CD4-positive, alpha-beta T cell (primary cell): Measurements from ENCODE around the gene HOXA11. TPM values are rescaled to one million over a fixed set of nuclear protein-coding genes. Genes with fewer than 3 reads are reported as not detected.
A peak's percentile ranks its signal among the peaks of the same experiment; 100 is the strongest.

Experiments
- ATAC-seq: fragments of 200-7000 bp; cut with Tn5 transposase; one replicate; pipeline ENCODE4 v1.10.0; 2022; ENCODE audit warnings: mild to moderate bottlenecking; ENCODE audit not compliant: poor library complexity
- CTCF ChIA-PET: fragments of 350-600 bp; sonication (Branson Sonifier 250); formaldehyde crosslinking; loops from one replicate; lab custom pipeline; 2021; ENCODE audit warnings: antibody characterized with exemption, inconsistent platforms; lab: Charles Lee
- POLR2A ChIA-PET: fragments of 350-600 bp; sonication (Branson Sonifier 250); formaldehyde crosslinking; loops from one replicate; lab custom pipeline; 2021; ENCODE audit warnings: antibody characterized with exemption, inconsistent platforms; lab: Charles Lee
- DNase-seq, 14 experiments: peaks; one replicate each; pipeline ENCODE4 v3.0.0-alpha.2; 2013 to 2020; ENCODE audit warnings: mixed read lengths in 2 of 14
- H3K27ac ChIP-seq, 2 donors: one replicate each; pipeline versions ENCODE4 v1.5.1 to v1.7.0; 2013; ENCODE audit warnings: low read length in 2 of 2, low read depth in 1 of 2, mild to moderate bottlenecking in 1 of 2
- H3K27me3 ChIP-seq, 2 experiments: 1 replicate in 1 of 2; 2 replicates in 1 of 2; pipeline versions ENCODE4 v1.6.1 to v1.7.0; 2013; ENCODE audit warnings: low read length in 2 of 2, control low read depth in 1 of 2, mild to moderate bottlenecking in 1 of 2, moderate library complexity in 1 of 2; ENCODE audit not compliant: insufficient read depth in 2 of 2, control insufficient read depth in 1 of 2
- H3K36me3 ChIP-seq: one replicate; pipeline ENCODE4 v1.6.1; 2013; ENCODE audit warnings: low read length, control low read depth; ENCODE audit not compliant: insufficient read depth
- H3K4me1 ChIP-seq: one replicate; pipeline ENCODE4 v1.6.1; 2013; ENCODE audit warnings: low read length, control low read depth; ENCODE audit not compliant: insufficient read depth
- H3K4me3 ChIP-seq: one replicate; pipeline ENCODE4 v1.5.1; 2013; ENCODE audit warnings: mild to moderate bottlenecking, low read length, moderate library complexity
- H3K9me3 ChIP-seq, 2 experiments: 1 replicate in 1 of 2; 2 replicates in 1 of 2; pipeline versions ENCODE4 v1.6.1 to v1.7.0; 2013; ENCODE audit warnings: low read length in 2 of 2, mild to moderate bottlenecking in 2 of 2, control low read depth in 1 of 2, moderate library complexity in 1 of 2; ENCODE audit not compliant: control insufficient read depth in 1 of 2, insufficient read depth in 1 of 2
- H3K27ac Mint-ChIP-seq: one replicate; pipeline ENCODE4 v1.8.0; 2020; ENCODE audit warnings: mixed read lengths
- H3K27me3 Mint-ChIP-seq: one replicate; pipeline ENCODE4 v1.8.0; 2021; ENCODE audit warnings: mixed read lengths
- H3K36me3 Mint-ChIP-seq: one replicate; pipeline ENCODE4 v1.8.0; 2021; ENCODE audit warnings: low read depth, mixed read lengths
- H3K4me1 Mint-ChIP-seq: one replicate; pipeline ENCODE4 v1.8.0; 2021; ENCODE audit warnings: low read depth, mixed read lengths
- H3K4me3 Mint-ChIP-seq: one replicate; pipeline ENCODE4 v1.8.0; 2020; ENCODE audit warnings: mild to moderate bottlenecking, mixed read lengths
- H3K9me3 Mint-ChIP-seq: one replicate; pipeline ENCODE4 v1.8.0; 2020; ENCODE audit warnings: mixed read lengths
- intact Hi-C, 2 experiments: fragments of 100-400 bp; cut with DNase I in 1 of 2; cut with micrococcal nuclease in 1 of 2; formaldehyde crosslinking; loops; one replicate each; pipeline versions ENCODE4 v1.15.1 to v1.9.0; 2023 to 2025; cut with DNase I, micrococcal nuclease
- total RNA-seq, 174 experiments: library from RNA in 2 of 174; stranded (reverse) in 2 of 174; gene quantifications; one replicate each; pipeline ENCODE4 v1.2.3 and lab custom pipeline; 2021 to 2026
- TF ChIP-seq, protein P1 (sequence below): fragments of 200-600 bp; IDR thresholded peaks from one replicate; pipeline ENCODE4 v1.8.0; 2022; ENCODE audit warnings: antibody characterized with exemption, mild to moderate bottlenecking

HOXA11 gene
- total RNA-seq, 2 experiments from 2014 or later: not detected

DNA sequence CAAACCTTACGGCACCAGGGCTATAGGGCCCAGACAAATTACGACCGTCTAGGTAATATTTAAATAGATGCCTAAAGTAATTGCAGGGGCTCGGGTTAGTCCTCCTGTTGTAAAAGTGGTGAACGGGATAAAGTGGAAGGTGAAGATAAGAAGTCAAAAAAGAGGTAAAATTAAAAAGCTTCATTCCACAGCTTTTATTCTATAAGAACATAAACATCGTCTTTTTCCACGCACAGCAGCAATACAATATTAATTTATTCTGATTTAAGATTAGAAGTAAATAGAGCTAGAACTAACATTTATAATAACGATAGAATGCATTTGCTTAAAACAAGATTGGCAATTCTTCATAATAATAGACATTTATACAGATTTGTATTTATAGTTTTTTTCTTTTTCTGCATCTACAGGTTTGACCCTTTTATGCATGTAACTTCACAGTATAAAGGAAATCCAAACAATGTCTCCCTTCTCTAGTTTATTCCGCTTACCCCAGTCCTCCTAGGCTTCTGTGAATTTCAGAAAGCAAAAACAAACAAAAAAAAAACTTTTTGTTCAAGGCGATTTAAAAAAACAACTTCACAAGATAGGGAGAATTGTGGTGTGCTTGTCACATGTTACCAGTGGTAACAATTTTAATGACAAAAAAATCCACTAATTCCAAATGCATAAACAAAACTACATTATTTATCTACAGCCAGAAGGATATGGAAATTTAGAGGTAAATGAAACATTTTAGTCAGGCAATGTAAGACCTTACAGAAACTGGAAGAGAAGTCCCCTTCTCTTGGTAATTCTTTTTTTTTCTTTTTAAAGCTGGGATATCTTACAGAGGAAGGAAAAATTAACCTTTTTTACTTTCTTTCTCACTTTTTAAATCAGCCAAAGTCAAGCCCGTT lies 14.4 kb downstream of the HOXA11 start:
- TF ChIP-seq, protein P1, sequence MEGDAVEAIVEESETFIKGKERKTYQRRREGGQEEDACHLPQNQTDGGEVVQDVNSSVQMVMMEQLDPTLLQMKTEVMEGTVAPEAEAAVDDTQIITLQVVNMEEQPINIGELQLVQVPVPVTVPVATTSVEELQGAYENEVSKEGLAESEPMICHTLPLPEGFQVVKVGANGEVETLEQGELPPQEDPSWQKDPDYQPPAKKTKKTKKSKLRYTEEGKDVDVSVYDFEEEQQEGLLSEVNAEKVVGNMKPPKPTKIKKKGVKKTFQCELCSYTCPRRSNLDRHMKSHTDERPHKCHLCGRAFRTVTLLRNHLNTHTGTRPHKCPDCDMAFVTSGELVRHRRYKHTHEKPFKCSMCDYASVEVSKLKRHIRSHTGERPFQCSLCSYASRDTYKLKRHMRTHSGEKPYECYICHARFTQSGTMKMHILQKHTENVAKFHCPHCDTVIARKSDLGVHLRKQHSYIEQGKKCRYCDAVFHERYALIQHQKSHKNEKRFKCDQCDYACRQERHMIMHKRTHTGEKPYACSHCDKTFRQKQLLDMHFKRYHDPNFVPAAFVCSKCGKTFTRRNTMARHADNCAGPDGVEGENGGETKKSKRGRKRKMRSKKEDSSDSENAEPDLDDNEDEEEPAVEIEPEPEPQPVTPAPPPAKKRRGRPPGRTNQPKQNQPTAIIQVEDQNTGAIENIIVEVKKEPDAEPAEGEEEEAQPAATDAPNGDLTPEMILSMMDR: no peak
- H3K4me1 ChIP-seq: peaks cover 75% of the 10 kb centered on the region
- Mint-ChIP-seq H3K36me3 (peaks cover 2% of the 10 kb centered on the region), H3K9me3 (no peaks in the 10 kb centered on the region), H3K4me3 (peak overlapping the region; percentile 34), H3K4me1 (peaks cover 58% of the 10 kb centered on the region), H3K27me3 (peaks cover 84% of the 10 kb centered on the region), H3K27ac (no peak overlapping the region)
- ChIA-PET CTCF (interaction anchor here (0.9 to 2.2 kb wide), 7 partner anchors 9 to 1278 kb away, joined by 3 to 6 read pairs (median 3); partner anchors contain the start of genes HOXA11 and HOXA7), POLR2A (interaction anchor here (0.7 to 2.1 kb wide), 5 partner anchors 9 to 82 kb away, joined by 3 to 6 read pairs (median 3); no protein-coding TSS in a partner anchor)
- ATAC-seq (no peak), DNase-seq (no peak)
- H3K9me3 ChIP-seq: peaks cover 5 to 74% of the 10 kb centered on the region in 2 experiments
- intact Hi-C loops: loop anchor here (2.0 kb wide), 2 partner anchors 14 to 1314 kb away; partner anchors contain the start of gene HOXA11 (in 1 of the 2)
- no peak overlapping the region for H3K4me3 ChIP-seq
- no peak overlapping the region for H3K27ac ChIP-seq
- H3K27me3 ChIP-seq: peaks cover 87 to 100% of the 10 kb centered on the region in 2 experiments
- no peaks in the 10 kb centered on the region for H3K36me3 ChIP-seq

DNA sequence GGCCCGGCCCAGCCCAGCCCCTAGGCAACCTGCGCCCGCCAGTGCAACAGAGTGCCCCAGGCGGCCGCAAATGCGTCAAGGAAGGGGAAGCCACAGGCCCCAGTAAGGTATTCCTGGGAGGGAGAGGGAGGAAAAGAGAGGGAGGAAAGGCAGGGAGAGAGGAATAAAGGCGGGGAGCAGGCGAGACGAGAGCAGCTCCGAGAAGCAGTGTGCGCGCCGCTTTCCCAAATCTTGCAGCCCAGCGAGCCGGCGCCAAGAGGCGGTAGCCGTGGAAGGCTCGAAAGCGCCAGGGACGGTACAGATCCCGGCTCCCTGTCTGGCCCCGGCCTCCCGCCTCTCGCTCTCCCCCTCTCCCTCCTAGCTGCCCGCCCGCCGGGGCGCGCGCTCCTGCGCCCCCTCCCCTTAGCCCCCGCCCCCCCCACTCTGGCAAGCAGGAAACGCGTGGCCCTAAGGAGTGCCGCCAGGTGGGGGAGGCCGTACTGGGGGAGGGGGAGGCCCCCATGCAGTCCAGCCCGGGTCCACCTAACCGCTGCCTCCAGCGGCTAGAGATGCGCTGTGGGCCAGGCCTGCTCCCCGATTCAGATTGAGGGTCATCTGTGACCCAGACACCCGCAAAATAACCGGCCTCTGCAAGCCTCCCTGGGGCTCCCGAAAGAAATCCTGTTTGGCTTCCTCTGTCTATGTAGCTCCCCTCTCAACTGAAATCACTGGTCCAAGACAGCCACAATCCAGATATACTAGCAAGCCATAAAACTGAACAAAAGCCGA lies 15.2 kb downstream of the HOXA11 start:
- H3K4me3 Mint-ChIP-seq: peak overlapping the region; percentile 45
- Histone ChIP-seq H3K27ac (no peak overlapping the region), H3K4me3 (no peak overlapping the region), H3K4me1 (peaks cover 83% of the 10 kb centered on the region), H3K36me3 (no peaks in the 10 kb centered on the region), H3K9me3 (peaks cover 5 to 75% of the 10 kb centered on the region in 2 experiments), H3K27me3 (peaks cover 87 to 100% of the 10 kb centered on the region in 2 experiments)
- ATAC-seq: no peak
- CTCF ChIA-PET: interaction anchor here (0.9 to 2.2 kb wide), 7 partner anchors 9 to 1277 kb away, joined by 3 to 6 read pairs (median 3); partner anchors contain the start of genes HOXA11 and HOXA7
- DNase-seq: peak in 2 of 14 experiments; percentile 6 to 29
- H3K4me1 Mint-ChIP-seq: peaks cover 59% of the 10 kb centered on the region
- peaks cover 81% of the 10 kb centered on the region for H3K27me3 Mint-ChIP-seq
- H3K36me3 Mint-ChIP-seq: peaks cover 4% of the 10 kb centered on the region
- H3K9me3 Mint-ChIP-seq: no peaks in the 10 kb centered on the region
- H3K27ac Mint-ChIP-seq: no peak overlapping the region
- intact Hi-C loops: loop anchor here (2.0 to 10.0 kb wide), 7 partner anchors 15 to 1313 kb away; partner anchors contain the start of genes HOXA11 (in 1 of the 2) and SNX10 (in 1 of the 2)
- TF ChIP-seq, protein P1: no peak
- POLR2A ChIA-PET: interaction anchor here (1.0 to 2.1 kb wide), 4 partner anchors 9 to 81 kb away, joined by 3 to 6 read pairs (median 4); no protein-coding TSS in a partner anchor
